Ectodermal cell (in vitro differentiated cells): ENCODE results near the gene RRP15.

Experiments
- H3K27ac ChIP-seq: 2 replicates; pipeline ENCODE4 v1.7.0; 2013; ENCODE audit warnings: mild to moderate bottlenecking, low read depth, low read length; ENCODE audit not compliant: insufficient read depth, poor library complexity, severe bottlenecking
- H3K27me3 ChIP-seq: 2 replicates; pipeline ENCODE4 v1.7.0; 2013; ENCODE audit warnings: mild to moderate bottlenecking, low read length; ENCODE audit not compliant: insufficient read depth, control insufficient read depth, poor library complexity, severe bottlenecking
- H3K36me3 ChIP-seq: one replicate; pipeline ENCODE4 v1.7.0; 2013; ENCODE audit warnings: low read length; ENCODE audit not compliant: control insufficient read depth, insufficient read depth
- H3K4me1 ChIP-seq: one replicate; pipeline ENCODE4 v1.7.0; 2013; ENCODE audit warnings: low read length; ENCODE audit not compliant: control insufficient read depth, insufficient read depth
- H3K4me3 ChIP-seq: 2 replicates; pipeline ENCODE4 v1.7.0; 2013; ENCODE audit warnings: low read depth, low read length, control low read depth; ENCODE audit not compliant: insufficient read depth
- H3K9me3 ChIP-seq: 2 replicates; pipeline ENCODE4 v1.7.0; 2013; ENCODE audit warnings: mild to moderate bottlenecking, low read length, moderate library complexity; ENCODE audit not compliant: control insufficient read depth
- WGBS, 2 experiments: methylation state at CpG; one replicate each; pipeline ENCODE4 v1.1.7; 2013; ENCODE audit warnings: missing lambda C conversion rate in 2 of 2; 5-methylcytosine and 5-hydroxymethylcytosine counted together

RRP15 gene

DNA sequence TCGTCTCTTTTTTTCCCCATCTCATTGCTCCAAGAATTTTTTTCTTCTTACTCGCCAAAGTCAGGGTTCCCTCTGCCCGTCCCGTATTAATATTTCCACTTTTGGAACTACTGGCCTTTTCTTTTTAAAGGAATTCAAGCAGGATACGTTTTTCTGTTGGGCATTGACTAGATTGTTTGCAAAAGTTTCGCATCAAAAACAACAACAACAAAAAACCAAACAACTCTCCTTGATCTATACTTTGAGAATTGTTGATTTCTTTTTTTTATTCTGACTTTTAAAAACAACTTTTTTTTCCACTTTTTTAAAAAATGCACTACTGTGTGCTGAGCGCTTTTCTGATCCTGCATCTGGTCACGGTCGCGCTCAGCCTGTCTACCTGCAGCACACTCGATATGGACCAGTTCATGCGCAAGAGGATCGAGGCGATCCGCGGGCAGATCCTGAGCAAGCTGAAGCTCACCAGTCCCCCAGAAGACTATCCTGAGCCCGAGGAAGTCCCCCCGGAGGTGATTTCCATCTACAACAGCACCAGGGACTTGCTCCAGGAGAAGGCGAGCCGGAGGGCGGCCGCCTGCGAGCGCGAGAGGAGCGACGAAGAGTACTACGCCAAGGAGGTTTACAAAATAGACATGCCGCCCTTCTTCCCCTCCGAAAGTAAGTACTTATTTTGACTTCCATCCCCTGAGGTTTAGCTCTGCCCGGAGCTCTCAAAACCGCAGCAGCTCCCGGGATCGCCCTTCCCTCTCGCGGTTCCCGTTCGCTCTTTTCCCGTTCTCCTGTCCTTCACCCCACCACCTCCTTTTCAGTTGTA lies 61.5 kb downstream of the RRP15 start:
- Histone ChIP-seq H3K36me3 (no peaks in the 10 kb centered on the region), H3K4me1 (no peaks in the 10 kb centered on the region), H3K9me3 (no peaks in the 10 kb centered on the region), H3K4me3 (peak overlapping the region; percentile 38), H3K27me3 (peaks cover 39% of the 10 kb centered on the region), H3K27ac (no peak overlapping the region)
- 0% methylated on average over 38 to 39 of the region's 39 CpGs for WGBS, 2 experiments

- Histone ChIP-seq H3K9me3 (no peaks in the 10 kb centered on the region), H3K4me3 (peak overlapping the region; percentile 38), H3K27ac (no peak overlapping the region), H3K36me3 (no peaks in the 10 kb centered on the region), H3K27me3 (peaks cover 39% of the 10 kb centered on the region), H3K4me1 (no peaks in the 10 kb centered on the region)
- WGBS, 2 experiments = 0 to 1% methylated on average over 14 of the region's 14 CpGs
Measured at GRCh38 chr1:218347336-218347722, 62.2 kb downstream of the RRP15 start.

DNA sequence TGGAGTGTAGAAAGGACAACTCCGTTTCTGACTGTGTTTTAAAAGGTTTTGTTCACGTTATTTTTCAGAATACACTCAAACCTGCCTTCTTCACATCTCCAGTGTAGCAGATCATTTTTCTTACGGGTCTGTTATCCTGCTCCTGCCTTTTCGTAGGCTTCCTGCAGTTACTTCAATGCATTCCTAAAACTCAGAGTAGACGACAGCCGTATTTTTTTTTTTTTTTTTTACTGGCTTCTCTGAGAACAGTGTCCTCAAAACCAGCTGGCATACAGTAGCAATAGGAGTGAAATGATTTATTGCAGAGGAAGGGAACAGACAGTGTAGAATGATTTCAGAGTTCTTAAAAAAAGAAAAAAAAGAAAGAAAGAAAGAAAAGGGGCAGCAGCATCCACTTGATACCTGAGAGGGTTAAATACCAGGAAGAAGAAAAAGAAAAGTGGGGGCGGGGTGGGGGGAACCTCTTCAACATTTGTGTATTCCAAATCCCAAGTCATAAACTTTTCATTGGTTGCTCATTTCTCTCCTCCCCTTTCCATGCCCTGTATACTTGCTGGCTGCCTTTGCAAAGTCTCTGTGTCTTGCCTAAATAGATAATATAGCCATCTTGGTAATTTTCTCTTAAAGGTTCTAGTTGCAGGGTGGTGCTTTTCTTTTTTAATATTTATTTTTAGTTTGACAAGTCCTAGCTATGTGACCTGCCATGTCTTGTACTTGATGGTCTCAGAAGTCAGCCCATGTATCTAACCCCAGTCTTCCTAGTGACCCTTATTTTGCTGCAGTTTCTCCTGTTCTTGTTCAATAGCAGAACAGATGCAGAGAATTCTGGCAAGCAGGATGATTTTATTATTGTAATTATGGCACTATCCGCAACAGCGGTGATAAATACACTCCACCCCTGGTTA lies 62.9 kb downstream of the RRP15 start:
- Histone ChIP-seq H3K4me1 (no peaks in the 10 kb centered on the region), H3K36me3 (no peaks in the 10 kb centered on the region), H3K27ac (no peak overlapping the region), H3K27me3 (peaks cover 39% of the 10 kb centered on the region), H3K4me3 (peak overlapping the region; percentile 38), H3K9me3 (no peaks in the 10 kb centered on the region)
- WGBS, 2 experiments = 25 to 27% methylated on average over 9 of the region's 9 CpGs

GRCh38 chr1:218348628-218349071 lies 63.6 kb downstream of the RRP15 start:
- H3K27me3 ChIP-seq = peaks cover 39% of the 10 kb centered on the region
- WGBS, 2 experiments = 80 to 95% methylated on average over 2 of the region's 3 CpGs
- no peaks in the 10 kb centered on the region for H3K9me3 ChIP-seq
- no peaks in the 10 kb centered on the region for H3K4me1 ChIP-seq
- H3K27ac ChIP-seq = no peak overlapping the region
- H3K36me3 ChIP-seq = no peaks in the 10 kb centered on the region
- H3K4me3 ChIP-seq = no peak overlapping the region

GRCh38 chr1:218349348-218350034 lies 64.4 kb downstream of the RRP15 start:
- H3K9me3 ChIP-seq = no peaks in the 10 kb centered on the region
- H3K4me3 ChIP-seq = no peak overlapping the region
- no peaks in the 10 kb centered on the region for H3K4me1 ChIP-seq
- no peaks in the 10 kb centered on the region for H3K36me3 ChIP-seq
- H3K27ac ChIP-seq = no peak overlapping the region
- H3K27me3 ChIP-seq = peaks cover 33% of the 10 kb centered on the region
- 87 to 94% methylated on average over 4 to 5 of the region's 5 CpGs for WGBS, 2 experiments

DNA sequence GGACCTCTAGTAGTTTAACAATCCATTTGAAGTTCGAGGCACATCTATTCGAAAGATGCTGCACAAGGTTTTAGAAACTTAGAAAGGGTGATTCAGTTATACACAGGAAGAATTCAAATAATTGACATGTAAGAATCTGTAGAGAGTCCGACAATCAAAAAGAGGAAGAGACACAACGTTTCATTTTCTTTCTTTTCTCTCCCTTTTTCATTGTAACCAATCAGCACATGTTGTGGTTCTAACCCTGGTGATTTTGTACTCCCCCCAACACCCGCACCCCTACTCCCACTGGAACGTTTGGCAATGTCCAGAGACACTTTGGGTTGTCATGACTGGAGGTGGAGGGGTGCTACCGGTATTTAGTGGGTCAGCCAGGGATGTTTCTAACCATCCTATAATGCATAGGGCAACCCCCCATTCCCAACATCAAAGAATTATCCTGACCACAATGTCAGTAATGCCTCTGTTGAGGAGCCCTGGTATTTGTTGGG lies 65.0 kb downstream of the RRP15 start:
- H3K27me3 ChIP-seq = peaks cover 27% of the 10 kb centered on the region
- H3K4me1 ChIP-seq = no peaks in the 10 kb centered on the region
- no peaks in the 10 kb centered on the region for H3K36me3 ChIP-seq
- no peak overlapping the region for H3K4me3 ChIP-seq
- H3K27ac ChIP-seq = no peak overlapping the region
- WGBS, 2 experiments = 90 to 92% methylated on average over 7 of the region's 7 CpGs
- no peaks in the 10 kb centered on the region for H3K9me3 ChIP-seq

- Histone ChIP-seq H3K27me3 (peaks cover 20% of the 10 kb centered on the region), H3K9me3 (no peaks in the 10 kb centered on the region), H3K4me1 (no peaks in the 10 kb centered on the region), H3K27ac (no peak overlapping the region), H3K4me3 (no peak overlapping the region), H3K36me3 (no peaks in the 10 kb centered on the region)
- WGBS, 2 experiments = 96 to 100% methylated on average over 2 of the region's 2 CpGs
Measured at GRCh38 chr1:218350801-218351266, 65.7 kb downstream of the RRP15 start.

- WGBS, 2 experiments = 78% methylated on average over 9 to 10 of the region's 10 CpGs
- Histone ChIP-seq H3K27ac (no peak overlapping the region), H3K36me3 (no peaks in the 10 kb centered on the region), H3K27me3 (peaks cover 13% of the 10 kb centered on the region), H3K4me3 (no peak overlapping the region), H3K9me3 (no peaks in the 10 kb centered on the region), H3K4me1 (no peaks in the 10 kb centered on the region)
Measured at GRCh38 chr1:218351391-218352074, 66.4 kb downstream of the RRP15 start.

GRCh38 chr1:218352075-218352438 lies 67.0 kb downstream of the RRP15 start:
- H3K4me3 ChIP-seq = no peak overlapping the region
- H3K27ac ChIP-seq = no peak overlapping the region
- no peaks in the 10 kb centered on the region for H3K36me3 ChIP-seq
- no peaks in the 10 kb centered on the region for H3K4me1 ChIP-seq
- peaks cover 8% of the 10 kb centered on the region for H3K27me3 ChIP-seq
- H3K9me3 ChIP-seq = no peaks in the 10 kb centered on the region
- WGBS, 2 experiments = 93 to 98% methylated on average over 6 to 8 of the region's 8 CpGs
